Loucy (cell line): ENCODE results near the gene BMPR1B.

ENCODE experiments used
- H2AFZ ChIP-seq: fragments of 200-600 bp; sonication (generic); 2 replicates; pipeline ENCODE4 v1.6.0; 2016; ENCODE audit warnings: antibody characterized with exemption, mild to moderate bottlenecking, low read length, moderate library complexity
- H3F3A ChIP-seq: fragments of 200-600 bp; 2 replicates; pipeline ENCODE4 v1.6.0; 2016; ENCODE audit warnings: antibody characterized with exemption, low read depth, mild to moderate bottlenecking
- H3K27me3 ChIP-seq: fragments of 200-600 bp; sonication (generic); 2 replicates; pipeline ENCODE4 v1.6.1; 2014; ENCODE audit warnings: low read length, mild to moderate bottlenecking; ENCODE audit not compliant: insufficient read depth, poor library complexity, severe bottlenecking
- H3K36me3 ChIP-seq: fragments of 200-600 bp; sonication (generic); 2 replicates; pipeline ENCODE4 v1.6.1; 2016; ENCODE audit warnings: low read length; ENCODE audit not compliant: insufficient read depth
- H3K4me1 ChIP-seq: fragments of 200-600 bp; sonication (generic); 2 replicates; pipeline ENCODE4 v1.5.1; 2014; ENCODE audit warnings: low read length, mild to moderate bottlenecking; ENCODE audit not compliant: insufficient read depth, poor library complexity, severe bottlenecking
- H3K4me2 ChIP-seq: fragments of 200-600 bp; sonication (generic); 2 replicates; pipeline ENCODE4 v1.6.0; 2014; ENCODE audit warnings: antibody characterized with exemption, low read length, low read depth, mild to moderate bottlenecking; ENCODE audit not compliant: poor library complexity, severe bottlenecking
- H3K4me3 ChIP-seq: fragments of 200-600 bp; sonication (generic); 2 replicates; pipeline ENCODE4 v1.5.1; 2014; ENCODE audit warnings: low read length, mild to moderate bottlenecking, mixed read lengths; ENCODE audit not compliant: poor library complexity, severe bottlenecking
- H3K79me2 ChIP-seq: fragments of 200-600 bp; sonication (generic); 2 replicates; pipeline ENCODE4 v1.6.1; 2014; ENCODE audit warnings: low read length; ENCODE audit not compliant: insufficient read depth
- H3K9ac ChIP-seq: fragments of 200-600 bp; sonication (generic); 2 replicates; pipeline ENCODE4 v1.6.0; 2014; ENCODE audit warnings: mild to moderate bottlenecking, low read depth, low read length, moderate library complexity; ENCODE audit not compliant: poor library complexity, severe bottlenecking
- H3K9me2 ChIP-seq: fragments of 200-600 bp; sonication (generic); replicated peaks from 2 replicates; pipeline ENCODE4 v1.6.1; 2016; ENCODE audit warnings: low read depth, low read length, mixed read lengths
- H3K9me3 ChIP-seq: fragments of 200-600 bp; sonication (generic); 2 replicates; pipeline ENCODE4 v1.6.1; 2014; ENCODE audit warnings: mild to moderate bottlenecking, antibody characterized with exemption, low read length, low read depth; ENCODE audit not compliant: insufficient read depth
- H4K20me1 ChIP-seq: fragments of 200-600 bp; sonication (generic); 2 replicates; pipeline ENCODE4 v1.6.0; 2014; ENCODE audit warnings: antibody characterized with exemption, low read length, mild to moderate bottlenecking; ENCODE audit not compliant: insufficient read depth, poor library complexity, severe bottlenecking
- CTCF ChIP-seq: fragments of 200-600 bp; sonication (generic); conservative IDR thresholded peaks from 2 replicates; pipeline ENCODE4 v1.5.1; 2014; ENCODE audit warnings: mild to moderate bottlenecking, antibody characterized with exemption, low read length
- EZH2phosphoT487 ChIP-seq: fragments of 200-600 bp; IDR thresholded peaks from 2 replicates; pipeline ENCODE4 v1.6.1; 2018; ENCODE audit warnings: antibody characterized with exemption, mild to moderate bottlenecking, moderate library complexity, borderline replicate concordance

BMPR1B gene

GRCh38 chr4:95066050-95066449 lies 308.3 kb downstream of the BMPR1B start:
- Histone ChIP-seq H3K9me2 (no peaks in the 10 kb centered on the region), H3K4me3 (no peak overlapping the region), H3K79me2 (no peaks in the 10 kb centered on the region), H3K9ac (no peak overlapping the region), H3K27me3 (no peaks in the 10 kb centered on the region), H2AFZ (no peak overlapping the region), H3K36me3 (no peaks in the 10 kb centered on the region), H4K20me1 (no peaks in the 10 kb centered on the region), H3K9me3 (no peaks in the 10 kb centered on the region; the same call in 1 of the 2 replicates), H3F3A (no peaks in the 10 kb centered on the region), H3K4me1 (no peaks in the 10 kb centered on the region), H3K4me2 (no peak overlapping the region)
- TF ChIP-seq EZH2phosphoT487 (no peak), CTCF (no peak)

GRCh38 chr4:95068401-95068800 lies 310.6 kb downstream of the BMPR1B start:
- Histone ChIP-seq H3K36me3 (no peaks in the 10 kb centered on the region), H3F3A (no peaks in the 10 kb centered on the region), H3K9me2 (no peaks in the 10 kb centered on the region), H3K4me1 (no peaks in the 10 kb centered on the region), H4K20me1 (no peaks in the 10 kb centered on the region), H3K4me3 (no peak overlapping the region), H3K9me3 (no peaks in the 10 kb centered on the region; the same call in 1 of the 2 replicates), H3K27me3 (no peaks in the 10 kb centered on the region), H2AFZ (no peak overlapping the region), H3K4me2 (no peak overlapping the region), H3K9ac (no peak overlapping the region), H3K79me2 (no peaks in the 10 kb centered on the region)
- TF ChIP-seq EZH2phosphoT487 (no peak), CTCF (no peak)

- Histone ChIP-seq H3K9me3 (no peaks in the 10 kb centered on the region; the same call in 1 of the 2 replicates), H3K79me2 (no peaks in the 10 kb centered on the region), H4K20me1 (no peaks in the 10 kb centered on the region), H3K4me2 (no peak overlapping the region), H3K36me3 (no peaks in the 10 kb centered on the region), H3F3A (no peaks in the 10 kb centered on the region), H2AFZ (no peak overlapping the region), H3K4me1 (no peaks in the 10 kb centered on the region), H3K4me3 (no peak overlapping the region), H3K9me2 (no peaks in the 10 kb centered on the region), H3K27me3 (no peaks in the 10 kb centered on the region), H3K9ac (no peak overlapping the region)
- TF ChIP-seq EZH2phosphoT487 (no peak), CTCF (no peak)
Observed at GRCh38 chr4:95068818-95069478, 311.2 kb downstream of the BMPR1B start.
